ENCODE data around the gene EXOC3L4.

DNA sequence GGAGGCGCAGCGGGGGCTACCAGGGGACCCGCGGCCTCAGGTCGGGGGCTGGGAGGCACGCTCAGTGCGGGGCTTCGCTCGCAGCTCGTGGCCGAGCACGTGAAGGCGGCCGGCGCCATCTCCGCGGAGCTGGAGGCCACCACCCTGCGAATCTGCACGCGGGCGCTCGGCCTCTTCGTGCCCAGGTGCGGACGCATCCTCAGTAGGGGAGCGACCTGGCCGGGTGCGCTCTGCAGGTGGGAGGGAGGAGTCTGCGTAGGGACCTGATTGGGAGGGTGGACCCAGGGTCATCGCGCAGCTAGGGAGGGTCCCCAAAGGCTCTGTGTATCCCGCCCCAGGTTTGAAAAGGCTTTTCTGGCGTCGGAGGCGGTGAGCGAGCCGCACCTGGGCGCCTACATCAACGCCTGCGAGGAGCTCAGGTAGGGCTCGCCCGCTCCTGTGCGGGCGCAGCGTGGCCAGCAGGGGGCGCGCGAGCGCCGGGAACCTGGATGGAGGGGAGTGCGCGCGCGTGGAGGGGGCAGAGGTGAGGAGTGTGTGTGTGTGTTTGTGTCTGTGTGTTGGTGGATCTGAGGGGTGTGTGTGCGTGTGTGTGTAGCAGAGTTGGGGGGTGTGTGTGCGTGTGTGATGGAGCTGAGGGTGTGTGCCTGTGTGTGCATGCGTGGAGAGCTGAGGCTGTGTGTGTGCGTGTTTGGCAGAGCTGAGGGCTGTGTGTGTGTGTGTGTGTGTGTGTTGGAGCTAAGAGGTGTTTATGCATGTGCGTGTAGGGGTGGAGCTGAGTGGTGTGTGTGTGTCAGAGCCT is 10.3 kb downstream of the EXOC3L4 start:
- no peak for TF ChIP-seq TAF7 (optimal IDR thresholded peaks at IDR 0.05; ENCODE audit: borderline replicate concordance, low read depth, low read length)
- no peak for TF ChIP-seq EP300 (IDR thresholded peaks at IDR 0.05; ENCODE audit: borderline replicate concordance in 1 of 2, low read depth in 2 of 2, low read length in 2 of 2)
- TF ChIP-seq POLR2A (IDR thresholded peaks at IDR 0.05; ENCODE audit: control extremely low read depth in 1 of 2, low read depth in 2 of 2, low read length in 2 of 2), result no peak

Measured in H1 (cell line).